Epithelial cell of proximal tubule (primary cell): Measurements from ENCODE around the gene TEAD1. TPM values are rescaled to one million over a fixed set of nuclear protein-coding genes. Genes with fewer than 3 reads are reported as not detected.
A peak's percentile ranks its signal among the peaks of the same experiment; 100 is the strongest.

Source experiments
- DNase-seq: peaks from one replicate; pipeline ENCODE4 v3.0.0-alpha.2; 2011; ENCODE audit warnings: low read depth
- H3K4me3 ChIP-seq: 2 replicates; pipeline ENCODE4 v1.5.1; 2011; ENCODE audit warnings: low read depth, mild to moderate bottlenecking, low read length
- total RNA-seq: library from RNA; depleted of rRNA; stranded (reverse); fragments of >200 nt; gene quantifications from 2 replicates; pipeline ENCODE4 v1.2.3, GENCODE V29; 2015
- TF ChIP-seq, protein P1 (sequence below): conservative IDR thresholded peaks from 2 replicates; pipeline ENCODE4 v1.5.1; 2012; ENCODE audit warnings: low read depth, mild to moderate bottlenecking, low read length

TEAD1 gene
- total RNA-seq, 1 donor from 2014 or later, result 61.9 TPM

- TF ChIP-seq, protein P1, sequence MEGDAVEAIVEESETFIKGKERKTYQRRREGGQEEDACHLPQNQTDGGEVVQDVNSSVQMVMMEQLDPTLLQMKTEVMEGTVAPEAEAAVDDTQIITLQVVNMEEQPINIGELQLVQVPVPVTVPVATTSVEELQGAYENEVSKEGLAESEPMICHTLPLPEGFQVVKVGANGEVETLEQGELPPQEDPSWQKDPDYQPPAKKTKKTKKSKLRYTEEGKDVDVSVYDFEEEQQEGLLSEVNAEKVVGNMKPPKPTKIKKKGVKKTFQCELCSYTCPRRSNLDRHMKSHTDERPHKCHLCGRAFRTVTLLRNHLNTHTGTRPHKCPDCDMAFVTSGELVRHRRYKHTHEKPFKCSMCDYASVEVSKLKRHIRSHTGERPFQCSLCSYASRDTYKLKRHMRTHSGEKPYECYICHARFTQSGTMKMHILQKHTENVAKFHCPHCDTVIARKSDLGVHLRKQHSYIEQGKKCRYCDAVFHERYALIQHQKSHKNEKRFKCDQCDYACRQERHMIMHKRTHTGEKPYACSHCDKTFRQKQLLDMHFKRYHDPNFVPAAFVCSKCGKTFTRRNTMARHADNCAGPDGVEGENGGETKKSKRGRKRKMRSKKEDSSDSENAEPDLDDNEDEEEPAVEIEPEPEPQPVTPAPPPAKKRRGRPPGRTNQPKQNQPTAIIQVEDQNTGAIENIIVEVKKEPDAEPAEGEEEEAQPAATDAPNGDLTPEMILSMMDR, result no peak
- no peak for DNase-seq
- H3K4me3 ChIP-seq, result no peak overlapping the region
Measured at GRCh38 chr11:12890476-12890875, 216.3 kb downstream of the TEAD1 start.

DNA sequence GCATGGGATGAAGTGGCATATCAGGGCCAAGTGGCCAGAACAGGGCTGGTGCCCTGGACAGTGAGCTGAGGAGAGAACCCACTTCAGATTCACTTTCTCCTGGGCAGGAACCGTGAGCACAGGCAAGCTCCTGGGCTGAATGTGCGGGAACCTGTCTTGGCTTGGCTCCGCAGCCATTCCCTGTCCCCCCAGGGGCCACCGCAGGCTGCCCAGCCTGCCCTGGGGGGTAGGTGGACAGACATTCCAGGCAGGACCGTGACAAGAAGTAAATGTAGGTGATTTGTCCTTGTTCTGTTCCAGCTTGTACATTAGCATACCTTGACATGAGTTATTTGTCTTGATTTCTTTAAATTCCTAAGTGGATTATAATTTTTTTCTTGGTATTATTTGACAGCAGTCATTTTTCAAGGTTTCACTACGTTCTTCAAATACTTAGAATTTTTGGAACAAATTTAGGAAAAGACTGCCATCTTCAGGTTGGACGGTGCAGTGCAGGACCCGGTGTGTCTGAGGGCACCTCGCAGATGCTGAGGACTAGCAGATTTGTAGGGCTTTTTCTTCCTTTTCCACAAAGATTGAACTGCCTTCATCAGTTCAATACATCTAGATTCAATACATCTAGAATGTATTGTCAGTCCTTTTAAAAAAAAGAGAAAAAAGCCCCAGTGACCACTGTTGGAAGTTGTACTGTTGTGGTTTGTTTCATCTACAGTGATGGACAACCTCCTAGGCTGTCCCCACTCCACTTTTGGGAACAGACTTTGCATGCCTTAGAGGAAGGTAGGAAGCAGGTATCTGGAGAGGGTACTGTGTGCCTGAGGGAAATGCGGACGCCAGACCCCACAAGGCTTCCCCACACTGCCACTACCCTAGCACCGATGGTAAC, 219.8 kb downstream of the TEAD1 start:
- DNase-seq, result no peak
- no peak overlapping the region for H3K4me3 ChIP-seq
- TF ChIP-seq, protein P1, result peak; percentile 82

DNA sequence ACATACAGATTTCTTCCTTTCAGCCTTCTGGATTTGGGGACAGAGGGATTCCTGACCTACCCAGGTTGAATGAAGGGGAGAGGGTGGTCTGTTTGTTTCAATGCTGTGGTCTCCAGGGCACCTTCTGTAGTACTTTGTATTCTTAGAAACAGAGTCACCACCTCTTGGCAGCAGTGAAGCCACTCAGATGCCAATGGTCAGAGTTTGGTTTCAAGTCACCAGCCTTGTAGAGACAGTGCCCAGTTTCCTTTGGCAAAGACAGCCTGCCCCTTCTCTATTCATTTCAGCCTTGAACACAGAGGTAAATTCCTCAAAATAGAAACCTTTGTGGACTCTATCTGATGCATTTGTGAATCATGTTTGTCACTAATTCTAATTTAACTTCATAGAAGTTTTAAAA, 223.2 kb downstream of the TEAD1 start:
- no peak for DNase-seq
- TF ChIP-seq, protein P1, result no peak
- no peak overlapping the region for H3K4me3 ChIP-seq

DNA sequence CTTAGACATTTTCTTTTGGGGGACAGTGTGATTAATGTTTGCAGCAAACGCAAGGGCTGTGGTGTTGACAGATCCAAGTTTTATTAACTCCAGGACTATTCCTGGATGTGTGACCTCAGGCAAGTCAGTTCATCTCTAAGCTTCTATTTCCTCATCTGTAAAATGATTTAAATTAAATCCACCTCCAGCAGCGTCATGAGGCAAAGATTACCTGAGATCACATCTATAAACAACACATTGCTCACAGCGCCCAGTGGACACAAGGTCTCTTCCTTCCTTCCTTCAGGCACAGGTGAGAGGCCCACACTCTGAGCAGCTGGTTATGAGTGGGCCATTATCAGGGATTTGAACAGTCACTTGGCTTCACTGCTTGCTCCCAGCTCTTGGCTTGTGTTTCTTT, 223.6 kb downstream of the TEAD1 start:
- TF ChIP-seq, protein P1, result no peak
- H3K4me3 ChIP-seq, result no peak overlapping the region
- DNase-seq, result no peak

- no peak overlapping the region for H3K4me3 ChIP-seq
- TF ChIP-seq, protein P1, result no peak
- DNase-seq, result peak; percentile 82
Measured at GRCh38 chr11:12900496-12900895, 226.3 kb downstream of the TEAD1 start.

- no peak for DNase-seq
- TF ChIP-seq, protein P1, result no peak
- H3K4me3 ChIP-seq, result no peak overlapping the region
Measured at GRCh38 chr11:12901272-12901671, 227.1 kb downstream of the TEAD1 start.
